Measurements from ENCODE around the gene KERA.

Gene KERA

GRCh38 chr12:91072931-91073330, 15.1 kb upstream of the KERA start:
- no peak for DNase-seq

DNA sequence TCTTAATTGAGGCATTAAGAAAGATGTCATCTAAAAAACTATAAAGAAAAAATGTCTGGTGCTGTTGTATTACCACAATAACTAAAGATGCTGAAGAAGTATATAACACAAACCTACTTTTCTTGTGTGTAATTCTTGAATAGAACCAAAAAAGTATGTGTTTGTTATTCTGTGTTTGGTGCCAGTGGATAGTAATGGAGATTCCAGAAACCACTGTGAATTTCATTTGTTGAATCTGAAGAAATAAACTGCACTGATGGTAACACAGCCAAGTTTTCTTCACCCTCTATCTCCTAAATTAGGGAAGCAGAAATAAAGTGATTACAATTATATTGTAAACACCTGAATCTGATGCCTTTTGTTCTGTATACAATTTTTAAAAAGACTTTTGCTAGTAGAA, 13.1 kb upstream of the KERA start:
- DNase-seq, result no peak

- DNase-seq, result no peak
Measured at GRCh38 chr12:91065396-91065795, 7.6 kb upstream of the KERA start.

GRCh38 chr12:91064640-91065039, 6.8 kb upstream of the KERA start:
- DNase-seq, result no peak

DNA sequence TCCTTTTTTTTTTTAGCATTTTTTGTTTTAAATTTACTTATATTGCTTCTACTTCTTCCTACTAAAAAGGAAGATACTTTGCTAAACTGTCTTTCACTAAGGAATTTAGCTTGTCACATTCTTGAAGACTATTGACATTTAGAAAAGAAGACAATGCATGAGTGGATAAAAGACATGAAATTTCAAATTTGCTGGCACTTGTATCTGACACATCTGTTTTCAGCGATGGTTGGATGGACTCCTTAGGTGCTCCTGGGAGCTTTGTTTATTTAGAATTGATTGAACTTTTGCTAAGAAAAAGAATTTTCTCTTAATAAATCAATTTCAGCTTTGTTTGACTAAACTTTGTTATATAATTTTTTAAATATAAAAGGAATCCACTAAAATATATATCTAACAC, 3.3 kb upstream of the KERA start:
- no peak for DNase-seq

DNA sequence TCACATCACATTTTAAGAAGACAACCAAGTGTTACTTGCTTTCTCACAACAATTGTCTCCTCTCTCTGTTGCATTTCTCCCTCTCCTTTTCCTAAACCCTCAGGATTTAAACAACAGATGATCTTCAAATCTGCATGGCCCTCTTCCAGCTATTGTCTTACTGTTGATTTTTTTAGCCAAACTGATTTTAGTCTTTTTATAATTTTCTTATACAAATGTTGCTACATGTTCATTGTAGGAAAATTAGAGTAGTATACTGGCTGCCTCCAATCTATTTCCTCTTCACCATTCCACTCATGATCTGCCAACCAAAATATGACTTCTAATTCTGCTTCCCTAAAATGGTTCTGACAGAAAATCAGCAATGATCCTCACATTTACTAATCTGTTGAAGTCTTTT, 1.4 kb upstream of the KERA start:
- no peak for DNase-seq

DNA sequence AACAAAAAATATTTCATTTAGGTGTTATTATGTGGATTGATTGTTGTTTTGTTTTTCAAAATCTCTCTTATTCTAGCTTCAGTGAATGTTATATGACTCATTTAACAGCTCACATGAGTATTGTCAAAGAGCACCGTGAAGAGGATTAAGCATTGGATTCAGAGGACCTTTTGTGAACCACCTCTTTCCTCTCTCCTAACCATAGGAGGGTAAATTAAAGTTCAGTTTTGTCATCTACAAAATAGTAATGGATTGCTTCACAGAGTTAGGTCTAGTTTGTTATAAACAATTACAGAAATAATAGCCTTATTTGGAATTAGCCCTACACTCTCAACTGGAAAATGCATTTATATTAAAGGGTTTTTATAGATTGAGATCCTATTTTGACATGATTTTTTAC, 962 bp upstream of the KERA start:
- peak; percentile 25 for DNase-seq

- DNase-seq, result no peak
Measured at GRCh38 chr12:91056488-91056887, 1.3 kb downstream of the KERA start.

DNA sequence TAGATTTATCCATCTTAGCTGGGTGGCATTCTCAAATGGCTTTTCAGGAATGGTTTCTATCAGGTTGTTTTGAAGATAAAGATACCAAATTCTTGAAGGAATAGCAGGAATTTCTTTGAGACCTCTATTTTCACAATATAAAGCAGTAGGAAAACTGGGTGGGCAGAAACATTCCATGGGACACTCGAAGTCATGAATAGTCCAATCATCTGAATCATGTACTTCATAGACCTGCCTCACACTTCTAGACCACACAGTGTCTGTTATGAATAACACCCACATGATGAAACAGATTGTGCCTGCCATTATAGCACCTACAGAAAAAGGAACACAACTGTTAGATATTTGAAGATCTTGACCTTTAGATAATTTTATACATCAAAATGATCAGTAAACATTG, 1.8 kb downstream of the KERA start:
- DNase-seq, result no peak

DNA sequence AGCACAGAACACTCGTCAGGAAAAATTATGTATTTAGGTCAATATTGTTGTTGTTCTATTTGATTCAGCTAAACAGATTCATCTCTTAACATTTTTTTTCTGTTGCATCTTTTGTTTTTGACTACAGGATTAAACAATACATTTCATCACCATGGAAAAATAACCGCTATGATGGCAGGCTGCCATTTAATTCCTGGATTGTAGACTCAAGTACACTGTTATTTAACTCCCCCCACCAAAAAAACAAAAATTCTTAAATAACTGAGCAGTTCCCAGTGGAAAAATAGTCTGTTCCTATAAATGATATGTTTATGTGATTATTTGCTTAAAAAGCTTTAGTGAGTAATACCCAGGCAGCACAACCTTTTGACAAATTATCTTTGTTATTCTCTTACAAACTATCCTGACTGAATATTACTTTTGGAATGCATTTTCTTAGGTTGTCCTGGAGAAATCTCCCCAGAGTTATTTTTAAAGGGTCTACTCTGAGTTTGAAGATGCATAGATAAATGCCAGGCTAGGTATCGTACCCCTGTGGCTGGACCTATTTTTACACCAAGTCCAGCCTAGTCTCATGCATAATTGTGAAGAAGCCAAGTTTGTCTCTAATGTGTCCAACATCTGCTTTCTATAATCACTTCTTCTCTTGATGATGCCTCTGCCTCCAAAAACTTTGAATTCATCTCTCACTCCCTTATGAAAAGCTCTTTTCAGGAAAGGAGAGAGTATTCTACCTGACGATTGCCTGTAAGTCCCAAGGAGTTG, 3.7 kb downstream of the KERA start:
- DNase-seq, result peak; percentile 59

- DNase-seq, result no peak
Measured at GRCh38 chr12:91052026-91052425, 5.8 kb downstream of the KERA start.

- no peak for DNase-seq
Measured at GRCh38 chr12:91044586-91044985, 13.2 kb downstream of the KERA start.

DNA sequence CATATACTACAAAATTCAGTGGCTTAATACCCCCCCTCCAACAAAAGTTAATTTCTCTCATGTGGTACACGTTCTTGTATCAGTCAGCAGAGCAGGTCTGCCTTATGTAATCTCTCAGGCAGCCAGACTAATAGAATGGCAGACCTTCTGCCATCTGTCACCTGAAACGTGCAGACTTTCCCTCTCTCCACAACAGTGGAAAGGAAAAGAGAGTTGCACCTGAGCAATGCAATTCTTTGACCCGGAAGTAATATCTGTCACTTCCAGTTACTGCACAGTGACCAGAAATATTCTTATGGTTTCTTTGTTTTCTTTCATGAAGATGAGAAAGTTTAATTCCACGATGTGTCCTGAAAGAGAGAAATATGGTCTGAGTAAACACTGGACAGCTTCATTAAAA, 14.4 kb downstream of the KERA start:
- no peak for DNase-seq

- peak; percentile 45 for DNase-seq
Measured at GRCh38 chr12:91040096-91040755, 17.6 kb downstream of the KERA start.

- no peak for DNase-seq
Measured at GRCh38 chr12:91037276-91037675, 20.5 kb downstream of the KERA start.

GRCh38 chr12:91033251-91033650, 24.6 kb downstream of the KERA start:
- DNase-seq, result no peak

DNA sequence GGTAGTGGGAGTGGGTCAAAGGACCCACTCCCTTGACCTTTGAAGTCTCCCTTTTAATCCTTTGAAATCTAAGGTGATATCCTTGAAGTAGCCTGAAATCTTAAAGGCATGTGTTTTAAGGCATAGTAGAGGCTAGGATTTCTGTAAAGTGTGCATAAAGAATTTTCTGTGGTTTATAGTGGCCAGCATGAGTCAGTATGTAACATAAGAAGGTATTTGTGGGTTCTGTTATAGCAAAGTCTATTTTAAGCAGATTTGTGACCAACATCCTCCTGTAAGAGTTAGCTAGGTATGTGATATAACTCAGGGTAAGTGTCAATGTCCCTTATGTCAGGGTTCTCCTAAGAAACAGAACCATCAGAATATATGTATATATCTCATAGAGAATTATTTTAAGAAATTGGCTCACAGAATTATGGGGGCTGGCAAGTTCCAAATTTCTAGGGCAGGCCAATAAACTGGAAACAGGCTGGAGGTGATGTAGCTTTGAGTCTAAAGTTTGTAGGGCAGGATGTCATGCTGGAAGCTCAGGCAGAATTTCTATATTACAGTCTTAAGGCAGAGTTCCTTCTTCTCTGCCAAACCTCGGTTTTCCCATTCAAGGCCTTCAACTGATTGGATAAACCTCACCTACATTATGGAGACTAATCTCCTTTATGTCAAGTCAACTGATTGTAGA, 34.4 kb downstream of the KERA start:
- DNase-seq, result peak; percentile 91

- DNase-seq, result no peak
Measured at GRCh38 chr12:91021076-91021475, 36.7 kb downstream of the KERA start.

DNA sequence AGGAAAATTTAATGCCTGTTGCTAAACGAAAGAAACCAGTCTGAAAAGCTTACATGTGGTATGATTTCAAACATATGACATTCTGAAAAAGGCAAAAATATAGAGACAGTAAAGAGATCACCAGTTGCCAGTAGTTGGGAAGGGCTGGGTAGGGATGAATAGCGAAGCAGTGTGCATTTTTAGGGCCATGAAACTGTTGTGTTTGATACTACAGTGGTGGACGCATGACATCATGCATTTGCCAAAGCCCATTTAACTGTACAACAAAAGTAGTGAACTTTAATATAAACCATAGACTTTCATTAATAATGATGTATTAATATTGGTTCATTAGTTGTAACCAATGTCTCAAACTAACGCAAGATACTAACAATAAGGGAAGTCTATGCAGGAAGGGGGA, 38.4 kb downstream of the KERA start:
- no peak for DNase-seq

GRCh38 chr12:91017511-91018263, 40.1 kb downstream of the KERA start:
- no peak for DNase-seq

- no peak for DNase-seq
Measured at GRCh38 chr12:91017043-91017442, 40.8 kb downstream of the KERA start.

DNA sequence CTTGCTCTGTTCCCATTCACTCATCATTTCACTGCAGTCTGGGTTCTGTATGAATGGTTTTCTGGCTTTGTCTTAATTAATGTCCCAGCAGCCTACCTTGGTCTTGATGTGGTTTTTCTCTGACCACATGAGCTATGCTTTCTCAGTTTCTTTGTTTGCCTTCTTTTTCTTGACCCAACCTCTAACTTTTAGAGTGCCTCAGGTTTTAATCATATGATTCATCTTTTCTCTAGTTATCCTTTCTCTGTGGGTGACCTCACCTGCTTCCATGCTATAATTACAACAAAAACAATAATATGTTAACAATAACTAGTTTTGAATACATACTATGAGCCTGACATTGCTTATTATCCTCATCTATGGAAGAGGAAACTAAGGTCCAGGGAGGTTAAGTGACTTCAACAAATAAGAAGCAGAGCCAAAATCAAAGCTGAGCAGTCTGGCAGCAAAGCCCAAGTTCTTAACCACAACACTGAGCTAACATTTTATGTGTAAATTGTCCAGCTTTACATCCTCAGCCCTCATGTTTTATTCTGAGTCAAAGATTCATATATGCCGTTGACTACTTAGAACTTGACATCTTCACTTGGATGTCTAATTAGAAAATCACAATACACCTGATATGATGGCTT, 48.4 kb downstream of the KERA start:
- DNase-seq, result no peak

Data from HCEC 1CT (cell line).